ENCODE measurements around the gene FBLN2. TPM values are rescaled to one million over a fixed set of nuclear protein-coding genes. Genes with fewer than 3 reads are reported as not detected.

FBLN2 gene
- total RNA-seq, 1 experiment from 2014 or later = 0.39 TPM

DNA sequence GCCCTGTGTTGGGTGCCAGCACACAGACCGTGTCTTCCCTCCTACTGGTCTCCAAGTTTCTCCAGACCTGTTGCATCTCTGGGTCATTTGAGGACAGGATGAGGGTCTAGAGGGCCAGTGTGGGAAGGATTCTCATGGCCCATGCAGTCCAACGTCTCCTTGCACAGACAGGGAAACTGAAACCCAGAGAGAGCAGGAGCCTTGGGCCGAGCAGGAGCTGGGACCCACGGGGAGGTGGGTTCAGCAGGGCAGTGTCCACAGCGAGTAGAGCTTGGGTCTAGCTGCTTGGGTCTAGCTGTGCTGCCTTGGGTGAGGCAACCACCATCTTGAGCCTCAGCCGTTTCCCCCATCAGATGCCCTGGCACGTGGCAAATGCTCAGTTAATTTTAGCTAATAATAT is 36.5 kb upstream of the FBLN2 start:
- H3K36me3 ChIP-seq (ENCODE audit: control insufficient read depth in 1 of 2, insufficient read depth in 2 of 2, low read length in 2 of 2) = no peaks in the 10 kb centered on the region
- no peak for TF ChIP-seq ELF1 (IDR thresholded peaks at IDR 0.05; ENCODE audit: borderline replicate concordance, low read depth)
- TF ChIP-seq, protein P1, sequence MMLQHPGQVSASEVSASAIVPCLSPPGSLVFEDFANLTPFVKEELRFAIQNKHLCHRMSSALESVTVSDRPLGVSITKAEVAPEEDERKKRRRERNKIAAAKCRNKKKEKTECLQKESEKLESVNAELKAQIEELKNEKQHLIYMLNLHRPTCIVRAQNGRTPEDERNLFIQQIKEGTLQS (IDR thresholded peaks at IDR 0.05) = no peak
- TF ChIP-seq CEBPB (IDR thresholded peaks at IDR 0.05; ENCODE audit: low read depth) = no peak
- TF ChIP-seq POLR2AphosphoS5 (IDR thresholded peaks at IDR 0.05; ENCODE audit: low read depth, low read length) = no peak
- no peak for TF ChIP-seq CBX3 (IDR thresholded peaks at IDR 0.05; ENCODE audit: low read depth)
- TF ChIP-seq SP1 (IDR thresholded peaks at IDR 0.05; ENCODE audit: low read depth) = no peak
- TF ChIP-seq, protein P2, sequence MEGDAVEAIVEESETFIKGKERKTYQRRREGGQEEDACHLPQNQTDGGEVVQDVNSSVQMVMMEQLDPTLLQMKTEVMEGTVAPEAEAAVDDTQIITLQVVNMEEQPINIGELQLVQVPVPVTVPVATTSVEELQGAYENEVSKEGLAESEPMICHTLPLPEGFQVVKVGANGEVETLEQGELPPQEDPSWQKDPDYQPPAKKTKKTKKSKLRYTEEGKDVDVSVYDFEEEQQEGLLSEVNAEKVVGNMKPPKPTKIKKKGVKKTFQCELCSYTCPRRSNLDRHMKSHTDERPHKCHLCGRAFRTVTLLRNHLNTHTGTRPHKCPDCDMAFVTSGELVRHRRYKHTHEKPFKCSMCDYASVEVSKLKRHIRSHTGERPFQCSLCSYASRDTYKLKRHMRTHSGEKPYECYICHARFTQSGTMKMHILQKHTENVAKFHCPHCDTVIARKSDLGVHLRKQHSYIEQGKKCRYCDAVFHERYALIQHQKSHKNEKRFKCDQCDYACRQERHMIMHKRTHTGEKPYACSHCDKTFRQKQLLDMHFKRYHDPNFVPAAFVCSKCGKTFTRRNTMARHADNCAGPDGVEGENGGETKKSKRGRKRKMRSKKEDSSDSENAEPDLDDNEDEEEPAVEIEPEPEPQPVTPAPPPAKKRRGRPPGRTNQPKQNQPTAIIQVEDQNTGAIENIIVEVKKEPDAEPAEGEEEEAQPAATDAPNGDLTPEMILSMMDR (IDR thresholded peaks at IDR 0.05 in 2 of 3, conservative IDR thresholded peaks at IDR 0.05 in 1 of 3; ENCODE audit: borderline replicate concordance in 1 of 3, insufficient read depth in 1 of 3, low read depth in 2 of 3, low read length in 2 of 3) = no peak
- no peak for TF ChIP-seq EZH2 (IDR thresholded peaks at IDR 0.05)
- TF ChIP-seq TCF7L2 (IDR thresholded peaks at IDR 0.05; ENCODE audit: borderline replicate concordance, extremely low read depth, insufficient read depth, insufficient read length) = no peak
- TF ChIP-seq SRF (IDR thresholded peaks at IDR 0.05; ENCODE audit: low read depth) = no peak
- no peak for TF ChIP-seq EGR1 (IDR thresholded peaks at IDR 0.05; ENCODE audit: low read depth)
- TF ChIP-seq SIN3A (IDR thresholded peaks at IDR 0.05; ENCODE audit: low read depth) = no peak
- TF ChIP-seq, protein P3, sequence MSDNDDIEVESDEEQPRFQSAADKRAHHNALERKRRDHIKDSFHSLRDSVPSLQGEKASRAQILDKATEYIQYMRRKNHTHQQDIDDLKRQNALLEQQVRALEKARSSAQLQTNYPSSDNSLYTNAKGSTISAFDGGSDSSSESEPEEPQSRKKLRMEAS (IDR thresholded peaks at IDR 0.05) = no peak
- no peak for DNase-seq (ENCODE audit: low read depth, low spot score)
- no peaks in the 10 kb centered on the region for H3K9me3 ChIP-seq (ENCODE audit: control insufficient read depth in 1 of 2, insufficient read depth in 1 of 2, low read depth in 1 of 2, low read length in 2 of 2)
- H3K4me1 ChIP-seq (ENCODE audit: control insufficient read depth in 1 of 2, insufficient read depth in 2 of 2, low read length in 2 of 2) = peaks cover 23 to 24% of the 10 kb centered on the region in 2 experiments
- ChIA-PET CTCF (interaction anchor here (2.0 kb wide), 1 partner anchor 136 kb away, joined by 7 read pairs; no protein-coding TSS in a partner anchor), POLR2A (no interaction called here), RAD21 (ENCODE audit: low non-redundant PET in 1 of 2, low total read pairs in 2 of 2, uncharacterized antibody in 2 of 2, unreplicated experiment in 2 of 2) (no interaction called here)
- intact Hi-C loops (cut with micrococcal nuclease) = no loop called here
- H2AFZ ChIP-seq (ENCODE audit: low read depth, low read length, poor library complexity, severe bottlenecking) = no peak overlapping the region
- no peaks in the 10 kb centered on the region for H3K79me2 ChIP-seq (ENCODE audit: insufficient read depth, low read length)
- no peak overlapping the region for H3K27ac ChIP-seq (ENCODE audit: low read depth, low read length)
- no peaks in the 10 kb centered on the region for H4K20me1 ChIP-seq (ENCODE audit: insufficient read depth)
- no peak for ATAC-seq
- H3K27me3 ChIP-seq (ENCODE audit: insufficient read depth, low read length) = no peaks in the 10 kb centered on the region
- H3K9ac ChIP-seq (ENCODE audit: low read length) = no peak overlapping the region
- no peaks in the 10 kb centered on the region for H3K9me2 ChIP-seq (ENCODE audit: insufficient read depth)
- no TSS peak for BruUV-seq (replicated peaks)
- H3K4me2 ChIP-seq (ENCODE audit: low read length) = no peak overlapping the region
- H3K4me3 ChIP-seq (replicated peaks in 1 of 2; ENCODE audit: low read depth in 1 of 2, low read length in 2 of 2) = no peak overlapping the region

All from HCT116 (cell line).